Measurements from ENCODE around the gene RBM4B.
A peak's percentile ranks its signal among the peaks of the same experiment; 100 is the strongest.
"Not testable (repeated sequence)": the region's sequence is repeated elsewhere in the genome, so short reads cannot be mapped to it uniquely, and the experiment has no call there.

Gene RBM4B, protein sequence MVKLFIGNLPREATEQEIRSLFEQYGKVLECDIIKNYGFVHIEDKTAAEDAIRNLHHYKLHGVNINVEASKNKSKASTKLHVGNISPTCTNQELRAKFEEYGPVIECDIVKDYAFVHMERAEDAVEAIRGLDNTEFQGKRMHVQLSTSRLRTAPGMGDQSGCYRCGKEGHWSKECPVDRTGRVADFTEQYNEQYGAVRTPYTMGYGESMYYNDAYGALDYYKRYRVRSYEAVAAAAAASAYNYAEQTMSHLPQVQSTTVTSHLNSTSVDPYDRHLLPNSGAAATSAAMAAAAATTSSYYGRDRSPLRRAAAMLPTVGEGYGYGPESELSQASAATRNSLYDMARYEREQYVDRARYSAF

DNA sequence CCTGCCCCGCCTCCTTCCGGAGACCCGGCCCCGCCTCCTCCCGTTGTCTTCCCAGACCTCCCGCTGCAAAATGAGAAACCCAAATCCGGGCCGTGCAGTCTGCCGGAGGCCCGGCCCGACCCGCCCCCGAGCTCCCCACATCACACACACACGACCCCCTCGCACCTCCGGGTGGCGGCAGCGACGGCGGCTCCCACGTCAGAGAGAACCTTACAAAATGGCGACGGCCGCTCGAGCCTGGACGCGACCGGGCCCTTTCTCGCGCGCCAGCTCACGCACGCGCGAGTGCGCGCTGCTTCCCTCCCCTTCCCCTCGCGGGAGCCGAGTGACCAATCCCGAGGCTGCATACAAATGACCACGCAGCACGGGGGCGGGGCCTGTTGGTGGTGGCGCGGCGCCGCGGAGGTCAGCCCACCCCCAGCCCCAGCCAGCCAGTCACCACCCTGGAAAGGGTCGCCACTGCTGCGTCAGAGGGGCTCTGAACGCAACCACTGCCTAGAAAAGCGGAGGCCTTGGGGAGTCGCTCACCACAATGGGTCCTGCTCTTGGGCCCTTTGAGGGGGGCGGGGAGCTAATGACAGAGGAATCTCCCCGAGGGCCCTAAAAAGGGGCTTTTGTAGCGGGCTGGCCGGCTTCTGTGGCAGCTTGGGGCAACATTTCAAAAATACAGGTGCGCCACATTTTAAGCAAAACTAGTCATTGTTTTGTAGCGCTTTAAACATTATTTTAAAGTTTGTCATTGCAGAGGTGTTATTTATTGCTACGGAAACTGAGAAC is at the start of gene RBM4B:
Gene RBM4B, minus strand, starts transcription at position 289 of the 777 bp plus-strand sequence. CDS start 808 bp downstream, outside the sequence.
- DNase-seq (ENCODE audit: low read depth in 2 of 2, low spot score in 1 of 2), result peak; percentile 85 to 90

DNA sequence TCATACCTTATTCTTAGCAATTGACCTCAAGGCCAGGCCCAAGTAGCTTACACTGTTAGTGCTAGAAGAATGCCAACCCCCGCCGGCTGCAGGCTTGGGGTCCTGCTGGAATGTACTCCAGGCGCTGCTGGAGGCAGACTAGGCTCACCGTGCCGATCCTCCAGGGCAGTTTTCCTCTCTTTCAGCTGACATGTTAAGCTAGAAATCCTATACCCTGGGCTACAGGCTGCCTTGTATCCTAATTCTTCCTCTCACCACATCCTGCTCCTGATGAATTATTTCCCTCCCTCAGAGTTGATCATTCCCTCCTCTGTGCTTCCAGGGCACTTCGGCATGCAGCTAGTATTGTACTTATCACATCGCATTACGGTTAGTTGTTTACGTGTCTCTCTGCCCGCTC is 48.0 kb upstream of the RBM4B start:
- DNase-seq (ENCODE audit: low read depth in 2 of 2, low spot score in 1 of 2), result no peak

DNA sequence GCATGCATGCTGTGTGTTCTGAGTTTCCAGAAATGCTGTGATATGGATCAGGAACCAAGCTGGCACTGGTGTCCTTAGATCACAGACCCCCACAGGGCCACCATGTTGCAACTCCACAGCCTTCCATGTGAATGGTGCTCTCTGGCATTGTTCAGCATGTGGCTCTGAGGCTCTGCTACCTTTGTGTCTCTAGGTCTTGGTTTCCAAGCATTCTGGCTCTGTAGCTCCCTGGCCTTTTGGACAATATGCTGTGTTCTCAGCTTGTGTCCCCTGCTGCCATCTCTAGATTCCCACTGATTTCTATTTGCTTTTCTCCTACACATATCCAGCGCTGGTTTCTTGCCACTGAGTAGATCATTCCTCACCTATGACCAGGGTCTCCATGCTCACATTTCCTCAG is 47.4 kb upstream of the RBM4B start:
- DNase-seq (ENCODE audit: low read depth in 2 of 2, low spot score in 1 of 2), result no peak

DNA sequence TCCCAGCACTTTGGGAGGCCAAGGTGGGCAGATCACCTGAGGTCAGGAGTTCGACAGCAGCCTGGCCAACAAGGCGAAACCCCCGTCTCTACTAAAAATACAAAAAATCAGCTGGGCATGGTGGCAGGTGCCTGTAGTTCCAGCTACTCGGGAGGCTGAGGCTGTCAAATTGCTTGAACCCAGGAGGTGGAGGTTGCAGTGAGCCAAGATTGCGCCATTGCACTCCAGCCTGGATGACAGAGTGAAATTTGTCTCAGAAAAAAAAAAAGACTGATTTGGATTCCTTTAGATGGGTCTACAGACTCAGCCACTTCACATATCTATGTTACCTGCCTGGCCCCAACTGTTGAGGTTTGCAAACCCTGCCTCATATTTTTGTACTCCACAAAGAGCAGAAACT is 46.5 kb upstream of the RBM4B start:
- DNase-seq (ENCODE audit: low read depth in 2 of 2, low spot score in 1 of 2), result not testable (repeated sequence)

DNA sequence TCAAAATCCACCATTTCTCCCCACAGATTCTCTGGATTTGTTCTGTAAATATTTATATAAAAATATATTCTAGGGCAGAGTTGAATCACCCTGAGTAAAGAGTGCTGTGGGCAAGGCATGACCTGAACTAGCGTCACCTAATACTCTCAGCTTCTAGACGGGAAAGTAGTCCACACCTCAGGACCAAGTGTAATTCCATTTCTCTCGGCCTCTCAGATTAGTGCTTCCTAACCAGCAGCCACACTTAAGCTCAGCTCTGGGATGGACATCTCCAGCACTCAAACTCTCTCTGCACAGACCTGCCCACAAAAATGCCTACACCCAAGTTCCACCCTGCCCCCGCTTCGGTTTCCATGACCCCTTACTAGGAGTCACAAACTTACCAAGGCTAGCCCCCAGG is 46.0 kb upstream of the RBM4B start:
- no peak for DNase-seq (ENCODE audit: low read depth in 2 of 2, low spot score in 1 of 2)

DNA sequence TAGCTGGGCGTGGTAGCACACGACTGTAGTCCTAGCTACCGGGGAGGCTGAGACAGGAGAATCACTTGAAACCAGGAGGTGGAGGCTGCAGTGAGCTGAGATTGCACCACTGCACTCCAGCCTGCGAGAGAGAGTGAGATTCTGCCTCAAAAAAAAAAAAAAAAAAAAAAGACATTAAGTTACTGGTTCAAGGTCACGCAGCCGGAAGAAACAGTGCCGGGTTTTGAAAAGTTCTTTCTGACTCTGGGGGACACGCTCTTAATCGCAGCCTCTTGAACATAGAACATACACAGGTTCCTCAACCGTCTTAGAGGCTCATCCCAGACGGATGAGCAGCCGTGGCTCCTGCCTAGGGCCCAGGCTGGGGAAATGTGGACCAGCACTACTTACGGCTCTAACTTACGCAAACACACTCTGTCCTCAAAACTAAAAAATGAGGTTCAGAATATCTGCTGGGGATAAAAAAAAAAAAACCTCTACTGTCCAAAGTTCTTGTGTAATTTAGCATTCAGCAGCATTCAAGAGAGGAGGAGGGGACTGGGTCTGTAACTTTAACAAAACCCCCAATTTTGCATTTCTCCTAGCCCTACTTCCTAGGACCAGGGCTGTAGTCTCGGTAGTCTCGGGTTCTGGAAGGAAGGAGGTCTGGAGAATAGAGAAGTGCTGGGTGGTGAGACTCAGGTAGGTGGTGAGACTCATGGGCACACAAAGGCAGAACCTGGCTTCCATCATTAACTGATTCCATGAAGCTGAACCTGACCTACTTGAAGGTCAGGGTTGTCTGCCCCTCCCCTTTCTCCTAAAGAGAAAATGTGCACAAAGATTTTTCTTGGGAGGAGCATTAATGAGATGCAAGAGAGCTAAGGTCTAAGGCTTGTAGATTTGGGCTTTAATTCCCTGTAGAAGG is 45.3 kb upstream of the RBM4B start:
- no peak for DNase-seq (ENCODE audit: low read depth in 2 of 2, low spot score in 1 of 2)

DNA sequence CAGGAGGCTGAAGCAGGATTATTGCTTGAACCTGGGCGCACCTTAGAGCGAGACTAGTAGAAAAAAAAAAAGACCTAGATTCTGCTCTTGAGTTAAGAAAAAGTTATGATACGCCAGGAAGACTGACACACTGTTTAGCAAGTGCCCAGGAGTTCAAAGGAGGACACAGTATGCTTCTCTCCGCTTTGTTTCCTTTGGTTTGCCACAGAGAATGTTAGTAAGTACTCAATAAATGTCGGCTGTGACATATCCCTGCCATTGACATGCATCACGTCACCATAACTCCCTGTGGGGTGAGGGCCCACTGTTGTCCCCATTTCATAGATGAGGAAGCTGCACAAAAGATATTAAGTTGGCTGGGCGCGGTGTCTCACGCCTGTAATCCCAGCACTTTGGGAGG is 44.3 kb upstream of the RBM4B start:
- no peak for DNase-seq (ENCODE audit: low read depth in 2 of 2, low spot score in 1 of 2)

DNA sequence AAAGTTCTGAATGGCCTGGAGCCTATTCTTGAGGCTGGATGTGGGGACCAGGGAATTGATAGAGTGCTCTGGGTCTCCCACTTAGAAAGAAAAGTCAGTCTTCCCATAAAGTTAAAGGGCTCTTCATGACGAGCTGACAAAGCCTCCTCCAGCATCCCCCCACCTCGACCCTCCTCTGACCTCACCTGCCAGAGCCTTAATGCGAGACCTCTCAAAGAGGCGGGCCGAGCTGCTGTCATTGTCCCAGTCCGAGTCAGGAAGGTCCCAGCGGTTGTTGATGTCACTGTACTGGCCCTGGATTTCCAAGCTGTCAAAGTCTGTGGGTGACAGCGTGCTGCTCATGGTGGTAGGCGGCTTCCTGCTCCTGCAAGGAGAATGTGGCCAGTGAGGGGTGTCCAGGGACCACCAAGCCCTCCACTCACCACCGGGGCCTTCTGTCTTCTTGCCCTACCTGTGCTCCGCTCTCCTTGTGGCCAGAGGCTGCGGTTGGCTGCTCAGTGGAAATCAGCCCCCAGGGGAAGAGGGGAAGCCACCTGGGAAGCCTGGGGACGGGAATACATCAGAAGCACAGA is 43.3 kb upstream of the RBM4B start:
- DNase-seq (ENCODE audit: low read depth in 2 of 2, low spot score in 1 of 2), result no peak

DNA sequence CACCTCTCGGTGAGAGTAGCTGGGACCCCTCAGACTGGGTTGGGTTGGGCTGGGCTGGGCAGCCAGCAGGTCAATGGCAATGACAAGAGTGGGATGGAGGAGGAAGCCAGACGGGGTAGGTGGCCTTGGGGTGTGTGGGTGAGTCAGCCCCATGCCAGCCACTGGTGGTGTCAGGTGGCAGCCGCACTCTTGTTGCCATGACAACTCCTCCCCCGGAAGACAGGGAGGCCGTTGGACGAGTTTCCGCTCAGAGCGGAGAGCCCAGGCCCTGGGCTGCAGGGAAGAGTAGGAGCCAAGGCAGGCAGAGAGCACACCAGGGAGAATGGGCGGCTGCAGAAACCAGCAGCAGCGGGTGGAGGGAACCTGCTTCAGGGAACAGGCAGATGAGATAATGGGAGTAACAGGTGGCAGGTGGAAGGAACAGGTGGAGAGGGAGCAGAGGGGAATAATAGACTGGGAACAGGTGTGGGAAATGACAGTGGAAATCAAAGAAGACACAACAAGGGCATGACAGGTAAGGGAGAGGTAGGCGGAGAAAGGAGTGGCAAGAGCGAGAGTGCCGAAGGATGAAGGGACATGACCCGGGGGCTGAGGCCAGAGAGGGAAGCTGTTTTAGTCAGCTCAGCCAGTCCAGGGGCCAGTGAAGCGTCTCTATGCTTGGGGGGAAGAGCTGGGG is 42.7 kb upstream of the RBM4B start:
- no peak for DNase-seq (ENCODE audit: low read depth in 2 of 2, low spot score in 1 of 2)

DNA sequence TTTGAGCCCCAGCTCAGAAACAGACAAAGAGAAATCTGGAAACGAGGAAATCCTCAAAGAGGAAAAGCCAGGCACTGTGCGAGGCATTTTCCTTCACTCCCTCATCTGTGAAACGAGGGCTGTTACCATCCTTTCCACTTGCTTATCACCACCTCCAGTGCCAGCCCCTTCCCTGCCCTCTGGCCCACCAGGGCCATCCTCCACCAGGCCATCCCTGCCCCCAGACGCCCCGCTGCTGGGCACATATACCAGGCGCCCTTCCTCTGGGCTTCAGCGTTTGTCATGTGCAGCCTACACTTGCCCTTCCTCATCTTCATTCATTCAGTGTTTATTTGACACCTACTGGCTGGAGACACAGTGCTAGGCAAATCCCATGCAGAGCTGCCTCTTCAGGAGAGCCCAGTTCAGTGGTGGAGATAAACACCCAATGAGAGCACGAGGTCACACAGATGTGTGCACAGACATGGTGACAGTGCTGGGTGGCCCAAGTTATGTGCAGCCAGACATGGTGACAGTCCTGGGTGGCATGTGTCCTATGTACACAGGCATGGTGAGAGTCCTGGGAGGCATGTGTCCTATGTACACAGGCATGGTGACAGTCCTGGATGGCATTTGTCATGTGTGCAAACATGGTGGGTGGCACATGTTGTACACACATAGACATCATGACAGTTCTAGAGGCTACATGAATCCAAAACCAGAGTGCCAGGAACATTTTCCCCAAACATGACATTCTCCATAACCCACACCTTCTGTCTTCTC is 41.6 kb upstream of the RBM4B start:
- DNase-seq (ENCODE audit: low read depth in 2 of 2, low spot score in 1 of 2), result no peak

DNA sequence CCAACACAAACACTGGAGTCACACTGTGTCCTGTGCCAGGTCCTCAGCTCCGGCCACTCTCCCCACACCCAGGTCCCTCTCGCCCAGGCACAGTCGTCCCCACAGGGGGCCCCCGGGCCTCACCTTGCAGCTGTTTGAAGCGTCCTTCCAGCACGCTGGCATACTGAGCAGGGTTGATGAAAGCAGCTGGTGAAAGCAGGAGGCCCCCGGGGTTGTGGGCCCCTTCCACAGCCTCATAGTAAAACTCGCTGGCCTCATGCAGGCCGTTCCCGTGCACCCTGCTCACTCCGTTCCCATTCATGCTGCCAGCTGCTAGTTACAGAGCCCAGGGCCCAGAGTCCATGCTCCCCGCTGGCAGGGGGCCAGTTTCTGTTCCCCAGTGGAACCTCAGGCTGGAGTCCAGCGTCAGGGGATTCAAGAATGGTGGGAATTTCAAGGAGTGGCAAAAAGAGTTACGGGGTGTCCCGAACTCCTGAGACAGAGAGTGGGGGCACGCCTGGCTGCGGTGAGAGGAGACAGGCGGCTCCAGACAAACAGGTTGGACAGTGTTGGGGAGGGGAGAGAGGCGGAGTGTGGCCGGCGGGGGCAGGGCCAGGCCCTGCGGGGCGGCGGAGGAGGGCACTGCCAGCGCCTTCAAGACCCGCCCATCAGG is 40.8 kb upstream of the RBM4B start:
- no peak for DNase-seq (ENCODE audit: low read depth in 2 of 2, low spot score in 1 of 2)

DNA sequence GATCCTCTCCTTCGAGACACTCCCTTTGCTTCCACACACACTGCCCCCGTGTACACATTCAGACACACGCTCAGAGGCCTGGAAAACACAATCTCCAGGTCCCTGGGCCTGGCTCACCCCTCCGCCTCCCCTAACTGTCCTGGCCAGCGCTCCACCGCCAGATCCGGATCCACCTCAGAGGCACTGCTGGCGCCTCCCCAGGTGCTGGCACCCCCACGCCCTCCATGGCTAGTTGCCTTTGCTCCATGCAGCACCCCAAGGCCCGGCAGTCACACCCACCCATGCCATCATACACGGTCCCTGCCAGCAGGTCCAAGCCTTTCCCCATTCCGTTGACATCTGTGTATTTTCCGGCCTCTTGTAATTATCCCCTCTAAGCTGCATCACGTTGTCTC is 40.2 kb upstream of the RBM4B start:
- DNase-seq (ENCODE audit: low read depth in 2 of 2, low spot score in 1 of 2), result no peak

DNA sequence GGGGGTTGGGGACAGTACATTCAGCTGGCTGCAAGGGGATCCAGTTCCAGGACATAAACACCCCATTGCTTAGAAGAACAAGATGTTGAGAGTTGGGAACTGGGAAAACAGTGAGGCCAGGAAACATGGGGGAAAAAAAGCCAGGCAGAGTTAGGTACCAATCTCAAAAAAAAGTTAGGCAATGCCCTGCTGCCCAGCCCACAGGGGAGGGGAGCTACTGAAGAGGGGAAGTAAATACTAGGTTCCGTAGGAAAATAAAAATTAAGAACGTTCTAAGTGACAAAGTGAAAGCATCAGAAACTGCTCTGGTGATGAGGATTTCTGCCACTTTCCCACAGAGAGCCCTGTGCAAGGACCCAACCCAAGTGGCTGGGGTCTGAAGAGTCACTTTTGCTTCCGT is 39.3 kb upstream of the RBM4B start:
- DNase-seq (ENCODE audit: low read depth in 2 of 2, low spot score in 1 of 2), result no peak

DNA sequence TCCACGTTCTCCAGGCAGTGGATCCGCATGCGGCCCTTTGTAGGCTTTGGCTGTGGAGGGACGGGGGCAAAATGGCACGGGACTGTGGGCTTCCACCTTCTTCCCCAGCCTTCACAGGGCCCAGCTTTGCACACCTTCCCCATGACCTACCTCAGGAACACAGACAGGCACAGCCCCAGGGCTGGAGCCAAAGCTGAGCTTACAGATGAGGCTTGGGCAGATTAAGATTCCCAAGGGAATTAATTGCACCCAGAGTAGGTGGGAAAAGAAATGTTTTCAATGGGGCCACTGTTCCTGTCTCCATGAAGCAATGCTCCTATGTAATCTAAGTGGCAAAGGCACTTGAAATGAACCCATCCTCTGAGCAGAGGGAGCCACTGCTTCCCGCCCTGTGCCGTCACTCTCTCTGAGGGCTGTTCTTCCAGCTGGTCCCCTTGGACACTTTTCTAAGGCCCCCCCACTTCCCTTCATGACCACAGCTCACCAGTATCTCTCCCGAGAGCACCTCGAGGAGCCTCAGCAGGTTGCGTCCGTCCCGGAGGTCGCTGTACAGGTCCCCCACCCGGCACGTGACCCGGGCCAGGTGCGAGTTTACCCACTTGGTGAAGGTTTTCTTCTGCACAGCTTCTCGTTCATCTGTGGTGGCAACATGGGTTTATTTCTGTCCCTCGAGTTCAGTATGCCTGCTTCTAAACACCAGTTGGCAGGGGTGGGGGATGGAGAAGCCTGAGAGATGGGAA is 37.8 kb upstream of the RBM4B start:
- DNase-seq (ENCODE audit: low read depth in 2 of 2, low spot score in 1 of 2), result no peak

DNA sequence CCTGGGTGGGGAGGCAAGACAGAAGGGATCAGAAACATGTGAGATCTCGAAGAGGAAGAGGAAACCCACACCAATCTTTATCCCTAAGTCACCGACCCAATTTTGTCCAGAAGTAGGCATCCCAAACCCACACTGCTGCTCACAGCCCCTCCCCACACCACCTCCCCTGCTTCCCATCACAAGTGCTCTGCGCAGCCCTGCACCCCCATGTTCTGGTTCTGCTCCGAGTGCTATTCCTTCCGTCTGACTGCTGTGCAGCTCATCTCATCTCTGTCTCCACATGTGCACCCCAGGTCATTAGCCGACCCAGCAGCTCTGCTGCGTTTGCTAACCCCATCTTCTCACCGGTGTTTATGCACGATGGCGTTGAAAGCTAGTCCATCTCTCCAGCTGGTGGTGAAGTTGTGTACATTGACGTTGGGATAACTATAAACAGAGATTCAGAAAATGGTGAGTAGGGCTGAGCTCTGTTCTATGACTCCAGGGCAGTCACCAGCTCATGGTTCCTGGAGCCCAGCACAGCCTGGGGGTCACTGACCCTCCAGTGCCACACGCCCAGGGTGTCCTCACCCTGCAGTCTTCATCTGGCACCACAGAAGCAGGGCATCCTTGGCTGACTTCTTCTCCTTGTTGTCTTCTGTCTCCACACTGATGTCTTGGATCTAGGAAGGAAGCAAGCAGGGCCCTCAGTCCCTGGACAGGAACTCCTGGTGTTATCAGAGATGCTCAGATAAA is 36.2 kb upstream of the RBM4B start:
- no peak for DNase-seq (ENCODE audit: low read depth in 2 of 2, low spot score in 1 of 2)

DNA sequence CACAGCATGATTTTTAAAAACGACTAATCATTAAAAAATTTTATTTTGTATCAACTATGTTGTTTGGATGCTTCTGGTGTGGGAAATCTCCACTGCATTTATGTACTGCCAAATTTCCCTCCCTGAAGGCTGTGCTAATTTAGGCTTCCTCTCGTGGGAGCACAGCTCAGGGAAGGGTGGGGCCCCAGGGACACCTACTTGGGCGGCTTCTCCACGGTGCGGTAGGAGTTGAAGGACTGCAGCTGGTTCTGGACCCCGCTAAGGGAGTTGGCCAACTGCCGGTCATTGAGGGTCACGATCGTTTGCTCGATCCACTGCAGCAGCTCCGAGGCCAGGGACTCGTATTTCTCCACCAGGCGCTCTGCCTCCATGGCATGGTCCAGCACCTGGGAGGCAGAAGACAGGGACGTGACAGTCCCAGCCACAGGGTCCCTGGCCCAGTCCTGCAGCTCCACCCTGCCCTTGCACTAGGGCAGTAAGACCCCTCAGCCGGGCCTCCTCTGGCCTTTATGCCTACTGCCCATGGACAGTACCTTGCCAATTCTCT is 32.8 kb upstream of the RBM4B start:
- no peak for DNase-seq (ENCODE audit: low read depth in 2 of 2, low spot score in 1 of 2)

DNA sequence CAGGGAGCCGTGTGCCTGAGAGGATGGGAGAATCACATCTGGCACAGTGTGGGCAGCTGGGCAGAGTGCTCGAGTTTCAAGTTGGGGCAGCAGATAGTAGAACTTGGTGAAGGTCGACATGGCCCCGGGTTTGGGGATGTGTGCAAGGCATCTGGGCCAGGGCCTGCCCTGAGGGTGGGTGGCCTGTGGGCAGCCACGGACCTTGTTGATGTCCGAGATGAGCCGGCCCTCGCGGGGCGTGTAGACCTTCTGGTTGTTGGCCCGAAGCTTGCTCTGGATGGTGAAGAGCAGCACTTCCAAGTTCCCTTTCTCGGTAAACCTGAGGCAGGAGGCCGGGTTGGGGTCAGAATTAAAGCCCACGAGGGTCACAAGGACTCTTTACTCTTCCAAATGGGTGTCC is 31.0 kb upstream of the RBM4B start:
- DNase-seq (ENCODE audit: low read depth in 2 of 2, low spot score in 1 of 2), result no peak

DNA sequence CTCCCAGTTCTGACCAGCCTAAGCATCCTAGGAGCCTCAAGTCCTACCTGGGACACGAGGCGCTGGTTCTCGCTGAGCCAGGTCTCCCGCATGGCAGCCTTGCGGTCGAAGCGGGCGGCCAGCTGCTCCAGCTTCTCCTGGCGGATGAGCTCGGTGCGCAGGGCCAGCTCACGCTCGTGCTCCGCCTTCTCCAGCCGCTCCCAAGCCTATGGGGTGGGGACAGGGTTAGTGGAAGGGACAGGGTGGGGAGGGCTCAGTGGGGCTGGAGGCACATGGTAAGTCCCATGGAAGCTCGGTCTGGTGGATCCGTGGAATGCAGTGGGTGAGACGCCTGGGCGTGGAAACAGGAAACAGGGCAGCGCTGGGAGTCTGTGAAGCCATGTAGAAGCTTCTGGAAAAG is 30.4 kb upstream of the RBM4B start:
- no peak for DNase-seq (ENCODE audit: low read depth in 2 of 2, low spot score in 1 of 2)

Measured in stimulated activated CD8-positive, alpha-beta memory T cell treated with anti-CD3 and anti-CD28 coated beads, Interleukin-4, amount 100 ng/mL, for 4 hours (primary cell).